Measurements from ENCODE around the gene LGALS3BP. TPM values are rescaled to one million over a fixed set of nuclear protein-coding genes. Genes with fewer than 3 reads are reported as not detected.

LGALS3BP gene
- total and polyA plus RNA-seq, 2 of the 13 experiments (the other 11 are each of a cell fraction or from before 2014, with no cell fraction given): 137 to 332 TPM

DNA sequence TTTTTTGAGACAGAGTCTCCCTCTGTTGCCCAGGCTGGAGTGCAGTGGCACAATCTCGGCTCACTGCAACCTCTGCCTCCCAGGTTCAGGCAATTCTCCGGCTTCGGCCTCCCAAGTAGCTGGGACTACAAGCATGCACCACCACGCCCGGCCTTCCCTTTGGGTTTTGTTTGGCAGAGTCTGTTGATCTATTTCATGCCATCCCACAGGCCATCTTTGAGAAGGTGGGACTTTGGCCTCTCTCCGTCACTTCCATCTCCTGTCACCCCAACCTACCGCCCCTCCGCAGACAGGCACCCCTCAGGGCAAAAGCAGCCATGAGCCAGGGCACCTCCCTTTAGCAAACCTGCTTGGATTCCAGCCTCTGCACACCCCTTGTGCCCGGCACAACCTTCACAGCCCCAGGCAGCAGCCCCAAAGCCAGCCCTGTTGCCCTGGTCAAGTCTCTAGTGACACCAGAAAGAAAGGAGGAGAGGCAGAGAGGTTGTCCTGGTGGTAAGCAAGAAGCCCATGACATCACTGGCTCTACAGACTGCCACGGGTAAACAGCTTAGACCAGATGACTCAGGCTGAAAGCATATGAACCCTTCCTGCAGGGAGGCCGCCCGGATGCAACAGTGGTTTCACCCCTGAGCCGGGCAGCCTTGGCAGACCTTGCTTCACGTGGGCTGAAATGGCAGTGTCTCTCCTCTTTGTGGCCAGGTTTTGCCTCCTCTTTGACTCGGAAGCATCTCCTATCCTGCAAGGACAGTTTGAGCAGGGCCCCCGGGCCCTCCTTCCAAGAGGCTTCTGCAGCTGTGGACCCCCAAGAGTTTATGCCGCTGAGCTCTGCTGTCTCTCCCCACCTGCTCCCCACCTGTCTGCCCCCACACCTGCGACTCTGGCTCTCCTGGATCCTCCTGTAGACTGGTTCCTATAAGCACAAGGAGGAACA lies 46.4 kb downstream of the LGALS3BP start (continued):
- TF ChIP-seq RELA (CRISPR knock-in tag; IDR thresholded peaks at IDR 0.05) (no peak), NPAS2 (CRISPR knock-in tag; IDR thresholded peaks at IDR 0.05; ENCODE audit: borderline replicate concordance) (no peak), FOXC1 (CRISPR knock-in tag; IDR thresholded peaks at IDR 0.05; ENCODE audit: borderline replicate concordance) (no peak), ZNF788 (CRISPR knock-in tag; IDR thresholded peaks at IDR 0.05; ENCODE audit: borderline replicate concordance) (no peak), PAX8 (CRISPR knock-in tag; IDR thresholded peaks at IDR 0.05; ENCODE audit: borderline replicate concordance) (no peak), SAFB2 (CRISPR knock-in tag; IDR thresholded peaks at IDR 0.05; ENCODE audit: borderline replicate concordance, low read depth) (no peak), NBN (conservative IDR thresholded peaks at IDR 0.05) (no peak), RXRB (CRISPR knock-in tag; IDR thresholded peaks at IDR 0.05; ENCODE audit: borderline replicate concordance) (peak; percentile 73; the same call in 1 of the 2 replicates), MAFF (IDR thresholded peaks at IDR 0.05; ENCODE audit: low read depth, low read length) (no peak), RFX3 (CRISPR knock-in tag; IDR thresholded peaks at IDR 0.05) (no peak)
- TF ChIP-seq, protein P1, sequence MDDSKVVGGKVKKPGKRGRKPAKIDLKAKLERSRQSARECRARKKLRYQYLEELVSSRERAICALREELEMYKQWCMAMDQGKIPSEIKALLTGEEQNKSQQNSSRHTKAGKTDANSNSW (CRISPR knock-in tag; IDR thresholded peaks at IDR 0.05; ENCODE audit: borderline replicate concordance): no peak
- TF ChIP-seq, protein P2, sequence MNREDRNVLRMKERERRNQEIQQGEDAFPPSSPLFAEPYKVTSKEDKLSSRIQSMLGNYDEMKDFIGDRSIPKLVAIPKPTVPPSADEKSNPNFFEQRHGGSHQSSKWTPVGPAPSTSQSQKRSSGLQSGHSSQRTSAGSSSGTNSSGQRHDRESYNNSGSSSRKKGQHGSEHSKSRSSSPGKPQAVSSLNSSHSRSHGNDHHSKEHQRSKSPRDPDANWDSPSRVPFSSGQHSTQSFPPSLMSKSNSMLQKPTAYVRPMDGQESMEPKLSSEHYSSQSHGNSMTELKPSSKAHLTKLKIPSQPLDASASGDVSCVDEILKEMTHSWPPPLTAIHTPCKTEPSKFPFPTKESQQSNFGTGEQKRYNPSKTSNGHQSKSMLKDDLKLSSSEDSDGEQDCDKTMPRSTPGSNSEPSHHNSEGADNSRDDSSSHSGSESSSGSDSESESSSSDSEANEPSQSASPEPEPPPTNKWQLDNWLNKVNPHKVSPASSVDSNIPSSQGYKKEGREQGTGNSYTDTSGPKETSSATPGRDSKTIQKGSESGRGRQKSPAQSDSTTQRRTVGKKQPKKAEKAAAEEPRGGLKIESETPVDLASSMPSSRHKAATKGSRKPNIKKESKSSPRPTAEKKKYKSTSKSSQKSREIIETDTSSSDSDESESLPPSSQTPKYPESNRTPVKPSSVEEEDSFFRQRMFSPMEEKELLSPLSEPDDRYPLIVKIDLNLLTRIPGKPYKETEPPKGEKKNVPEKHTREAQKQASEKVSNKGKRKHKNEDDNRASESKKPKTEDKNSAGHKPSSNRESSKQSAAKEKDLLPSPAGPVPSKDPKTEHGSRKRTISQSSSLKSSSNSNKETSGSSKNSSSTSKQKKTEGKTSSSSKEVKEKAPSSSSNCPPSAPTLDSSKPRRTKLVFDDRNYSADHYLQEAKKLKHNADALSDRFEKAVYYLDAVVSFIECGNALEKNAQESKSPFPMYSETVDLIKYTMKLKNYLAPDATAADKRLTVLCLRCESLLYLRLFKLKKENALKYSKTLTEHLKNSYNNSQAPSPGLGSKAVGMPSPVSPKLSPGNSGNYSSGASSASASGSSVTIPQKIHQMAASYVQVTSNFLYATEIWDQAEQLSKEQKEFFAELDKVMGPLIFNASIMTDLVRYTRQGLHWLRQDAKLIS (CRISPR knock-in tag; IDR thresholded peaks at IDR 0.05): no peak
- TF ChIP-seq, protein P3, sequence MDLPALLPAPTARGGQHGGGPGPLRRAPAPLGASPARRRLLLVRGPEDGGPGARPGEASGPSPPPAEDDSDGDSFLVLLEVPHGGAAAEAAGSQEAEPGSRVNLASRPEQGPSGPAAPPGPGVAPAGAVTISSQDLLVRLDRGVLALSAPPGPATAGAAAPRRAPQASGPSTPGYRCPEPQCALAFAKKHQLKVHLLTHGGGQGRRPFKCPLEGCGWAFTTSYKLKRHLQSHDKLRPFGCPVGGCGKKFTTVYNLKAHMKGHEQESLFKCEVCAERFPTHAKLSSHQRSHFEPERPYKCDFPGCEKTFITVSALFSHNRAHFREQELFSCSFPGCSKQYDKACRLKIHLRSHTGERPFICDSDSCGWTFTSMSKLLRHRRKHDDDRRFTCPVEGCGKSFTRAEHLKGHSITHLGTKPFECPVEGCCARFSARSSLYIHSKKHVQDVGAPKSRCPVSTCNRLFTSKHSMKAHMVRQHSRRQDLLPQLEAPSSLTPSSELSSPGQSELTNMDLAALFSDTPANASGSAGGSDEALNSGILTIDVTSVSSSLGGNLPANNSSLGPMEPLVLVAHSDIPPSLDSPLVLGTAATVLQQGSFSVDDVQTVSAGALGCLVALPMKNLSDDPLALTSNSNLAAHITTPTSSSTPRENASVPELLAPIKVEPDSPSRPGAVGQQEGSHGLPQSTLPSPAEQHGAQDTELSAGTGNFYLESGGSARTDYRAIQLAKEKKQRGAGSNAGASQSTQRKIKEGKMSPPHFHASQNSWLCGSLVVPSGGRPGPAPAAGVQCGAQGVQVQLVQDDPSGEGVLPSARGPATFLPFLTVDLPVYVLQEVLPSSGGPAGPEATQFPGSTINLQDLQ (CRISPR knock-in tag; IDR thresholded peaks at IDR 0.05): no peak
- TF ChIP-seq, protein P4, sequence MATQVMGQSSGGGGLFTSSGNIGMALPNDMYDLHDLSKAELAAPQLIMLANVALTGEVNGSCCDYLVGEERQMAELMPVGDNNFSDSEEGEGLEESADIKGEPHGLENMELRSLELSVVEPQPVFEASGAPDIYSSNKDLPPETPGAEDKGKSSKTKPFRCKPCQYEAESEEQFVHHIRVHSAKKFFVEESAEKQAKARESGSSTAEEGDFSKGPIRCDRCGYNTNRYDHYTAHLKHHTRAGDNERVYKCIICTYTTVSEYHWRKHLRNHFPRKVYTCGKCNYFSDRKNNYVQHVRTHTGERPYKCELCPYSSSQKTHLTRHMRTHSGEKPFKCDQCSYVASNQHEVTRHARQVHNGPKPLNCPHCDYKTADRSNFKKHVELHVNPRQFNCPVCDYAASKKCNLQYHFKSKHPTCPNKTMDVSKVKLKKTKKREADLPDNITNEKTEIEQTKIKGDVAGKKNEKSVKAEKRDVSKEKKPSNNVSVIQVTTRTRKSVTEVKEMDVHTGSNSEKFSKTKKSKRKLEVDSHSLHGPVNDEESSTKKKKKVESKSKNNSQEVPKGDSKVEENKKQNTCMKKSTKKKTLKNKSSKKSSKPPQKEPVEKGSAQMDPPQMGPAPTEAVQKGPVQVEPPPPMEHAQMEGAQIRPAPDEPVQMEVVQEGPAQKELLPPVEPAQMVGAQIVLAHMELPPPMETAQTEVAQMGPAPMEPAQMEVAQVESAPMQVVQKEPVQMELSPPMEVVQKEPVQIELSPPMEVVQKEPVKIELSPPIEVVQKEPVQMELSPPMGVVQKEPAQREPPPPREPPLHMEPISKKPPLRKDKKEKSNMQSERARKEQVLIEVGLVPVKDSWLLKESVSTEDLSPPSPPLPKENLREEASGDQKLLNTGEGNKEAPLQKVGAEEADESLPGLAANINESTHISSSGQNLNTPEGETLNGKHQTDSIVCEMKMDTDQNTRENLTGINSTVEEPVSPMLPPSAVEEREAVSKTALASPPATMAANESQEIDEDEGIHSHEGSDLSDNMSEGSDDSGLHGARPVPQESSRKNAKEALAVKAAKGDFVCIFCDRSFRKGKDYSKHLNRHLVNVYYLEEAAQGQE (IDR thresholded peaks at IDR 0.05; ENCODE audit: borderline replicate concordance in 1 of 2, low read depth in 1 of 2, low read length in 2 of 2): no peak

All from HepG2 (cell line).